Measurements from ENCODE around the gene CYP1A2.

Gene CYP1A2

GRCh38 chr15:74788683-74789151 lies 40.1 kb downstream of the CYP1A2 start:
- DNase-seq = no peak

- DNase-seq = no peak
These were observed 40.6 kb downstream of the CYP1A2 start for GRCh38 chr15:74789171-74789631.

GRCh38 chr15:74789741-74790079 lies 41.1 kb downstream of the CYP1A2 start:
- DNase-seq = no peak

- DNase-seq = peak in 50 of 56 donors; percentile 32 to 88 (median 64)
These were observed 41.7 kb downstream of the CYP1A2 start for GRCh38 chr15:74790080-74790916.

GRCh38 chr15:74791007-74791406 lies 42.4 kb downstream of the CYP1A2 start:
- no peak for DNase-seq

- no peak for DNase-seq
These were observed 43.0 kb downstream of the CYP1A2 start for GRCh38 chr15:74791667-74792066.

GRCh38 chr15:74792227-74793016 lies 43.8 kb downstream of the CYP1A2 start:
- DNase-seq = peak in 1 of 56 donors; percentile 58

- DNase-seq = peak in 1 of 56 donors; percentile 30
These were observed 44.7 kb downstream of the CYP1A2 start for GRCh38 chr15:74793135-74794028.

- DNase-seq = no peak
These were observed 45.8 kb downstream of the CYP1A2 start for GRCh38 chr15:74794248-74794969.

- no peak for DNase-seq
These were observed 46.3 kb downstream of the CYP1A2 start for GRCh38 chr15:74794970-74795349.

GRCh38 chr15:74795966-74796625 lies 47.5 kb downstream of the CYP1A2 start:
- no peak for DNase-seq

- no peak for DNase-seq
These were observed 50.0 kb downstream of the CYP1A2 start for GRCh38 chr15:74798388-74799254.

- DNase-seq = no peak
These were observed 50.7 kb downstream of the CYP1A2 start for GRCh38 chr15:74799255-74799855.

- DNase-seq = peak in 45 of 56 donors; percentile 15 to 77 (median 55)
These were observed 51.4 kb downstream of the CYP1A2 start for GRCh38 chr15:74799856-74800558.

GRCh38 chr15:74800559-74801094 lies 52.0 kb downstream of the CYP1A2 start:
- peak in 2 of 56 donors; percentile 32 to 64 for DNase-seq

- DNase-seq = no peak
These were observed 52.8 kb downstream of the CYP1A2 start for GRCh38 chr15:74801311-74801997.

GRCh38 chr15:74802290-74802689 lies 53.6 kb downstream of the CYP1A2 start:
- no peak for DNase-seq

All from amygdala (tissue), 56 donors.